Measurements from ENCODE around the gene NGEF. TPM values are rescaled to one million over a fixed set of nuclear protein-coding genes. Genes with fewer than 3 reads are reported as not detected.

NGEF gene
- total RNA-seq, 2 experiments from 2014 or later = 0.63 TPM; not detected in 1

GRCh38 chr2:232882505-232883115, 130.4 kb downstream of the NGEF start:
- H3K27me3 Mint-ChIP-seq = peaks cover 3% of the 10 kb centered on the region
- ChIA-PET POLR2A (no interaction called here), CTCF (no interaction called here)
- no peak overlapping the region for H3K4me3 Mint-ChIP-seq
- TF ChIP-seq CTCF (IDR thresholded peaks at IDR 0.05) = no peak
- intact Hi-C loops (cut with micrococcal nuclease) = no loop called here
- no peak overlapping the region for H3K27ac Mint-ChIP-seq
- H3K9me3 Mint-ChIP-seq = no peaks in the 10 kb centered on the region
- DNase-seq (no peak), ATAC-seq (no peak)
- H3K36me3 Mint-ChIP-seq (ENCODE audit: low read depth) = no peaks in the 10 kb centered on the region
- H3K4me1 Mint-ChIP-seq (ENCODE audit: low read depth) = no peaks in the 10 kb centered on the region

- intact Hi-C loops (cut with micrococcal nuclease) = no loop called here
- TF ChIP-seq CTCF (IDR thresholded peaks at IDR 0.05) = no peak
- Mint-ChIP-seq H3K9me3 (no peaks in the 10 kb centered on the region), H3K4me3 (no peak overlapping the region), H3K27me3 (peaks cover 5% of the 10 kb centered on the region), H3K36me3 (ENCODE audit: low read depth) (no peaks in the 10 kb centered on the region), H3K27ac (no peak overlapping the region), H3K4me1 (ENCODE audit: low read depth) (no peaks in the 10 kb centered on the region)
- ATAC-seq (no peak), DNase-seq (no peak)
- ChIA-PET POLR2A (no interaction called here), CTCF (no interaction called here)
These were observed 131.0 kb downstream of the NGEF start for GRCh38 chr2:232882085-232882484.

GRCh38 chr2:232880764-232881351, 132.2 kb downstream of the NGEF start:
- Mint-ChIP-seq H3K4me3 (no peak overlapping the region), H3K27me3 (peaks cover 5% of the 10 kb centered on the region), H3K36me3 (ENCODE audit: low read depth) (no peaks in the 10 kb centered on the region), H3K9me3 (no peaks in the 10 kb centered on the region), H3K4me1 (ENCODE audit: low read depth) (no peaks in the 10 kb centered on the region), H3K27ac (no peak overlapping the region)
- ATAC-seq = no peak
- ChIA-PET CTCF (interaction anchor here (1.1 to 1.4 kb wide), 2 partner anchors 173 to 270 kb away, joined by 3 read pairs; no protein-coding TSS in a partner anchor), POLR2A (interaction anchor here (0.9 kb wide), 1 partner anchor 330 kb away, joined by 3 read pairs; no protein-coding TSS in a partner anchor)
- TF ChIP-seq CTCF (IDR thresholded peaks at IDR 0.05) = no peak
- intact Hi-C loops (cut with micrococcal nuclease) = no loop called here
- DNase-seq = no peak

GRCh38 chr2:232879618-232880494, 133.2 kb downstream of the NGEF start:
- POLR2A ChIA-PET = interaction anchor here (0.9 kb wide), 1 partner anchor 329 kb away, joined by 3 read pairs; no protein-coding TSS in a partner anchor
- TF ChIP-seq CTCF (IDR thresholded peaks at IDR 0.05) = no peak
- ATAC-seq (no peak), DNase-seq (no peak)
- H3K9me3 Mint-ChIP-seq = no peaks in the 10 kb centered on the region
- no peaks in the 10 kb centered on the region for H3K36me3 Mint-ChIP-seq (ENCODE audit: low read depth)
- CTCF ChIA-PET = interaction anchor here (0.8 kb wide), 1 partner anchor 174 kb away, joined by 3 read pairs; no protein-coding TSS in a partner anchor
- no peak overlapping the region for H3K27ac Mint-ChIP-seq
- H3K4me1 Mint-ChIP-seq (ENCODE audit: low read depth) = peaks cover 4% of the 10 kb centered on the region
- intact Hi-C loops (cut with micrococcal nuclease) = loop anchor here (10.0 kb wide), 1 partner anchor 375 kb away; the partner anchor contains the start of gene ATG16L1
- peaks cover 15% of the 10 kb centered on the region for H3K27me3 Mint-ChIP-seq
- no peak overlapping the region for H3K4me3 Mint-ChIP-seq
